GM23248 (cell line): ENCODE results near the gene PPP1R3F.

Source experiments
- EZH2 ChIP-seq: fragments of 200-600 bp; sonication (generic); IDR thresholded peaks from 2 replicates; pipeline ENCODE4 v1.6.1; 2018; ENCODE audit warnings: antibody characterized with exemption, mild to moderate bottlenecking; ENCODE audit not compliant: insufficient read depth, poor library complexity, severe bottlenecking
- EZH2phosphoT487 ChIP-seq: fragments of 200-600 bp; sonication (generic); IDR thresholded peaks from 2 replicates; pipeline ENCODE4 v1.6.1; 2018; ENCODE audit warnings: antibody characterized with exemption, moderate library complexity, mild to moderate bottlenecking, low read depth; ENCODE audit not compliant: insufficient read depth

GRCh38 chrX:49312176-49312575 is 42.6 kb downstream of the PPP1R3F start:
- TF ChIP-seq EZH2phosphoT487 = no peak
- TF ChIP-seq EZH2 = no peak
